OCI-LY7 (cell line): ENCODE measurements around the gene ZNF593OS. TPM values are rescaled to one million over a fixed set of nuclear protein-coding genes. Genes with fewer than 3 reads are reported as not detected.

Source experiments
- BruUV-seq: library from RNA; stranded (reverse); fragments of 400-500 nt; replicated peaks from 2 replicates; lab custom pipeline; 2021; lab: Mats Ljungman, UMichigan
- CTCF ChIA-PET: fragments of 300-600 bp; sonication (Branson Sonifier 250); formaldehyde crosslinking; loops from one replicate; lab custom pipeline; 2022; ENCODE audit warnings: antibody characterized with exemption; ENCODE audit not compliant: unreplicated experiment; lab: Charles Lee
- POLR2A ChIA-PET: fragments of 300-600 bp; sonication (Branson Sonifier 250); formaldehyde crosslinking; loops from one replicate; lab custom pipeline; 2022; ENCODE audit warnings: antibody characterized with exemption; lab: Charles Lee
- DNase-seq: peaks from one replicate; pipeline ENCODE4 v3.0.0-alpha.2; 2015; ENCODE audit warnings: low spot score
- H2AFZ ChIP-seq: fragments of 200-600 bp; sonication (generic), shearing (Covaris generic); 2 replicates; pipeline ENCODE4 v1.6.1; 2014; ENCODE audit warnings: mild to moderate bottlenecking, antibody characterized with exemption, low read length, moderate library complexity
- H3K27ac ChIP-seq: fragments of 200-600 bp; sonication (generic); 2 replicates; pipeline ENCODE4 v1.5.1; 2014; ENCODE audit warnings: mixed run types, low read depth, mild to moderate bottlenecking, moderate library complexity, low read length, inconsistent platforms; ENCODE audit not compliant: poor library complexity, severe bottlenecking
- H3K36me3 ChIP-seq: fragments of 200-600 bp; sonication (generic); 2 replicates; pipeline ENCODE4 v1.6.1; 2014; ENCODE audit warnings: mild to moderate bottlenecking, antibody characterized with exemption, low read length, moderate library complexity, mixed read lengths; ENCODE audit not compliant: insufficient read depth
- H3K4me1 ChIP-seq: fragments of 200-600 bp; sonication (generic); 2 replicates; pipeline ENCODE4 v1.5.1; 2014; ENCODE audit warnings: mild to moderate bottlenecking, low read length; ENCODE audit not compliant: insufficient read depth, poor library complexity, severe bottlenecking
- H3K4me2 ChIP-seq: fragments of 200-600 bp; sonication (generic); 2 replicates; pipeline ENCODE4 v1.6.1; 2014; ENCODE audit warnings: mild to moderate bottlenecking, low read length
- H3K4me3 ChIP-seq: fragments of 200-600 bp; sonication (generic); 2 replicates; pipeline ENCODE4 v1.5.1; 2014; ENCODE audit warnings: mild to moderate bottlenecking, low read depth, low read length; ENCODE audit not compliant: poor library complexity, severe bottlenecking
- H3K79me2 ChIP-seq: fragments of 200-600 bp; sonication (generic); 2 replicates; pipeline ENCODE4 v1.6.1; 2016; ENCODE audit warnings: low read depth, mild to moderate bottlenecking, low read length, moderate library complexity, mixed read lengths; ENCODE audit not compliant: insufficient read depth
- H3K9me2 ChIP-seq: fragments of 200-600 bp; sonication (generic); 2 replicates; pipeline ENCODE4 v1.6.1; 2016; ENCODE audit warnings: mild to moderate bottlenecking, low read length, mixed read lengths; ENCODE audit not compliant: insufficient read depth
- H3K9me3 ChIP-seq: fragments of 200-600 bp; sonication (generic); 2 replicates; pipeline ENCODE4 v1.6.1; 2014; ENCODE audit warnings: mild to moderate bottlenecking, mixed run types, low read length, mixed read lengths
- H4K20me1 ChIP-seq: fragments of 200-600 bp; sonication (generic); 2 replicates; pipeline ENCODE4 v1.6.1; 2014; ENCODE audit warnings: mild to moderate bottlenecking, antibody characterized with exemption, low read length, moderate library complexity, mixed read lengths; ENCODE audit not compliant: insufficient read depth
- EZH2phosphoT487 ChIP-seq: fragments of 200-600 bp; sonication (generic); IDR thresholded peaks from 2 replicates; pipeline ENCODE4 v1.6.1; 2018; ENCODE audit warnings: low read depth, borderline replicate concordance, mild to moderate bottlenecking, mixed run types, antibody characterized with exemption, low read length, moderate library complexity, mixed read lengths
- intact Hi-C: fragments of 100-400 bp; cut with micrococcal nuclease; formaldehyde crosslinking; loops from one replicate; pipeline ENCODE4 v1.10.0; 2022; ENCODE audit not compliant: unreplicated experiment
- total RNA-seq, 2 experiments: library from RNA; depleted of rRNA in 1 of 2; stranded (reverse); fragments of >200 nt in 1 of 2; shearing (Covaris generic) in 1 of 2; gene quantifications; 2 replicates each; pipeline ENCODE4 v1.2.3, GENCODE V29; 2014 to 2022
- TF ChIP-seq, protein P1 (sequence below): fragments of 200-600 bp; sonication (generic); conservative IDR thresholded peaks from 2 replicates; pipeline ENCODE4 v1.5.1; 2014; ENCODE audit warnings: mild to moderate bottlenecking, antibody characterized with exemption, low read length, moderate library complexity, mixed read lengths

The ZNF593OS gene
- total RNA-seq, 2 experiments from 2014 or later, result not detected

DNA sequence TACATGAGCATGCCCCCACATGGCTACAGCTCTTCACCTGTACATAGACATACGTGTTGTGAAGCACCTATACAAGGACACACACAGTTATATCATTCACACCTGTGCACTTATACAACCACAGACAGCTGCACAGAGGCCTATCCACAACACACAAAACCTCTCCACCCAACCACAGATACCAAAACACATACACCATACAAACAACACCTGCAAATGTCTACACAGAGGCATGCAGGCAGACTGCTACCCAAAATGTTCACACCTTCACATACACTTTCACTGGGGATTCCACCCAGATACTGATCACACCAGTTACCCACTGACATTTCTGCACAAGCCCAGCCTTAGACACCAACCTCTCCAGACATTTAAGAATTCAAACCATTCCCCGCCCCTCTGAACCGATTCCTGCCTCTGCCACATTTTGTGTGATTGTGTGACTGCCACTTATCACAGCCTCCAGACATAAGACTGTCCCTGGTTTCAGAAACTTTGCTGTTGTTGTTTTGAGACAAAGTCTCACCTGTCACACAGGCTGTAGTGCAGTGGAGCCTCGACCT, 4.8 kb downstream of the ZNF593OS start:
- POLR2A ChIA-PET, result no interaction called here

DNA sequence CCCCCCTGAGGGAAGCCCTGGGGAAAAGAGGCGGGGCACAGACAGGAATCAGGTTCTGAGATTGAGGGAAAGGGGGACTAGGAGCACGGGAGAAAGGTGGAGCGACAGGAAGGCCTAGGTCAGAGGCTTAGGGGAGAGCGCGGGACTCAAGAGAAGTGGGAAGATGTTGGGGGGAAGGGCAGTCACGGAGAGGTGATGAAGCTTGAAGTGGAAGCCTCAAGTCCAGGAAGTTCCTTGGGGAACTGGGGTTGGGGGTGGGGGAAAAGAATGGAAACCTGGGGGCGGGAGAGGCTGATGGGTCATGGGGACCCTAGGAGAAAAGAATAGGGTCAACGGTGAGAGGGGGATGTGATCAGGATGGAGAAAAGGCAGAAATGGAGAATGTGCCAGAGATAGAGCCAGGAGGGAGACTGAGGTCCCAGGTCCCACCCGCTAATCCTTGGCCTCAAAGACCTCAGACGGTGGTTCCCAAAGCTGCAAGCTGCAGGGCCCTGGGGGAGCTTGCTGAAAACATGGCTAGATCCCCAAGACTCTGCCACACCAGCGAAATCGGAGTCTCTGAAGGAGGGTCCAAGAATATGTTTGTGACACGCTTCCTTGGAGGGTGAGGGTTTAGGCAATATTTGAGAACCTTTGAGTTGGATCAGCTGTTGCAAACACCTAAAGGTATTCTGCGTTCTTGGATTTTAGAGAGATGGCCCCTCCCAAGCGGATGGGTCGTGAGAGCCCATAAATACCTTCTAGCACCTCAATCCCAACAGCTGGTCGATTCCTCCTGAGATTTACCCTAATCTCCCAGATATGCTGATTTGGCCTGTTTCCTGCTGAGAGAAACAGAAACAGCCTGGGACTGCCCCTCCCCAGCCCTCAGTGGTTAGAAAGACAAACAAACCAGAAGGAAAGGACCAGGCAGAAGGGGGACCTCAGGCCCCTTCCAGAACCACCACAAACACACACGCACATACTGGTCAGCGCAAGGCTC, 6.5 kb downstream of the ZNF593OS start:
- Histone ChIP-seq H3K4me2 (no peak overlapping the region), H3K9me3 (no peaks in the 10 kb centered on the region), H4K20me1 (no peaks in the 10 kb centered on the region), H3K4me3 (no peak overlapping the region), H3K9me2 (no peaks in the 10 kb centered on the region), H2AFZ (no peak overlapping the region), H3K4me1 (no peaks in the 10 kb centered on the region), H3K36me3 (no peaks in the 10 kb centered on the region), H3K79me2 (peaks cover 3% of the 10 kb centered on the region; the same call in 1 of the 2 replicates), H3K27ac (no peak overlapping the region)
- ChIA-PET POLR2A (no interaction called here), CTCF (no interaction called here)
- intact Hi-C loops, result no loop called here
- TF ChIP-seq, protein P1, sequence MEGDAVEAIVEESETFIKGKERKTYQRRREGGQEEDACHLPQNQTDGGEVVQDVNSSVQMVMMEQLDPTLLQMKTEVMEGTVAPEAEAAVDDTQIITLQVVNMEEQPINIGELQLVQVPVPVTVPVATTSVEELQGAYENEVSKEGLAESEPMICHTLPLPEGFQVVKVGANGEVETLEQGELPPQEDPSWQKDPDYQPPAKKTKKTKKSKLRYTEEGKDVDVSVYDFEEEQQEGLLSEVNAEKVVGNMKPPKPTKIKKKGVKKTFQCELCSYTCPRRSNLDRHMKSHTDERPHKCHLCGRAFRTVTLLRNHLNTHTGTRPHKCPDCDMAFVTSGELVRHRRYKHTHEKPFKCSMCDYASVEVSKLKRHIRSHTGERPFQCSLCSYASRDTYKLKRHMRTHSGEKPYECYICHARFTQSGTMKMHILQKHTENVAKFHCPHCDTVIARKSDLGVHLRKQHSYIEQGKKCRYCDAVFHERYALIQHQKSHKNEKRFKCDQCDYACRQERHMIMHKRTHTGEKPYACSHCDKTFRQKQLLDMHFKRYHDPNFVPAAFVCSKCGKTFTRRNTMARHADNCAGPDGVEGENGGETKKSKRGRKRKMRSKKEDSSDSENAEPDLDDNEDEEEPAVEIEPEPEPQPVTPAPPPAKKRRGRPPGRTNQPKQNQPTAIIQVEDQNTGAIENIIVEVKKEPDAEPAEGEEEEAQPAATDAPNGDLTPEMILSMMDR, result no peak
- no peak for TF ChIP-seq EZH2phosphoT487
- DNase-seq, result no peak
- no TSS peak for BruUV-seq

More for the DNA sequence above, 4.8 kb downstream of the ZNF593OS start:
- intact Hi-C loops, result no loop called here
- Histone ChIP-seq H3K4me1 (peaks cover 9% of the 10 kb centered on the region), H4K20me1 (no peaks in the 10 kb centered on the region), H3K27ac (no peak overlapping the region), H3K4me2 (no peak overlapping the region), H3K4me3 (no peak overlapping the region), H3K79me2 (peaks cover 14% of the 10 kb centered on the region), H3K9me2 (no peaks in the 10 kb centered on the region), H2AFZ (no peak overlapping the region), H3K9me3 (no peaks in the 10 kb centered on the region), H3K36me3 (peaks cover 10% of the 10 kb centered on the region; the same call in 1 of the 2 replicates)
- no peak for DNase-seq
- TF ChIP-seq EZH2phosphoT487, result no peak
- TF ChIP-seq, protein P1, result no peak
- CTCF ChIA-PET, result no interaction called here
- no TSS peak for BruUV-seq
